ENCODE measurements around the gene C5orf58. TPM values are rescaled to one million over a fixed set of nuclear protein-coding genes. Genes with fewer than 3 reads are reported as not detected.

C5orf58 gene
- total and polyA plus RNA-seq, 11 donors: not detected

- no peak for TF ChIP-seq POLR2A (IDR thresholded peaks at IDR 0.05)
- TF ChIP-seq, protein P1, sequence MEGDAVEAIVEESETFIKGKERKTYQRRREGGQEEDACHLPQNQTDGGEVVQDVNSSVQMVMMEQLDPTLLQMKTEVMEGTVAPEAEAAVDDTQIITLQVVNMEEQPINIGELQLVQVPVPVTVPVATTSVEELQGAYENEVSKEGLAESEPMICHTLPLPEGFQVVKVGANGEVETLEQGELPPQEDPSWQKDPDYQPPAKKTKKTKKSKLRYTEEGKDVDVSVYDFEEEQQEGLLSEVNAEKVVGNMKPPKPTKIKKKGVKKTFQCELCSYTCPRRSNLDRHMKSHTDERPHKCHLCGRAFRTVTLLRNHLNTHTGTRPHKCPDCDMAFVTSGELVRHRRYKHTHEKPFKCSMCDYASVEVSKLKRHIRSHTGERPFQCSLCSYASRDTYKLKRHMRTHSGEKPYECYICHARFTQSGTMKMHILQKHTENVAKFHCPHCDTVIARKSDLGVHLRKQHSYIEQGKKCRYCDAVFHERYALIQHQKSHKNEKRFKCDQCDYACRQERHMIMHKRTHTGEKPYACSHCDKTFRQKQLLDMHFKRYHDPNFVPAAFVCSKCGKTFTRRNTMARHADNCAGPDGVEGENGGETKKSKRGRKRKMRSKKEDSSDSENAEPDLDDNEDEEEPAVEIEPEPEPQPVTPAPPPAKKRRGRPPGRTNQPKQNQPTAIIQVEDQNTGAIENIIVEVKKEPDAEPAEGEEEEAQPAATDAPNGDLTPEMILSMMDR (IDR thresholded peaks at IDR 0.05): no peak
- Histone ChIP-seq H3K4me3 (no peak overlapping the region), H3K27ac (peak overlapping the region in 10 of 12 donors; percentile 34 to 87 (median 61)), H3K36me3 (peaks cover 0 to 88% (median 0%) of the 10 kb centered on the region in 9 donors), H3K27me3 (no peaks in the 10 kb centered on the region), H3K4me1 (peaks cover 0 to 90% (median 10%) of the 10 kb centered on the region in 12 donors), H3K9me3 (peaks cover 0 to 24% (median 0%) of the 10 kb centered on the region in 12 donors)
- no peak for ATAC-seq
- intact Hi-C loops (cut with DNase I): no loop called here
- 67 to 79% (median 69%) methylated on average over 2 of the region's 2 CpGs for WGBS, 4 donors
- no peak for DNase-seq
These were observed 55.4 kb downstream of the C5orf58 start for GRCh38 chr5:170288151-170288550.

- Histone ChIP-seq H3K27ac (peak overlapping the region in 9 of 12 donors; percentile 34 to 87 (median 56)), H3K9me3 (peaks cover 0 to 20% (median 0%) of the 10 kb centered on the region in 12 donors), H3K36me3 (peaks cover 0 to 89% (median 0%) of the 10 kb centered on the region in 9 donors), H3K27me3 (no peaks in the 10 kb centered on the region), H3K4me1 (peaks cover 0 to 89% (median 10%) of the 10 kb centered on the region in 12 donors), H3K4me3 (no peak overlapping the region)
- no peak for TF ChIP-seq POLR2A (IDR thresholded peaks at IDR 0.05)
- TF ChIP-seq, protein P1 (IDR thresholded peaks at IDR 0.05): no peak
- no peak for ATAC-seq
- intact Hi-C loops (cut with DNase I): no loop called here
- DNase-seq: no peak
- WGBS, 4 donors: 57 to 61% (median 59%) methylated on average over 3 of the region's 3 CpGs
These were observed 55.8 kb downstream of the C5orf58 start for GRCh38 chr5:170288551-170288950.

GRCh38 chr5:170289121-170289520 lies 56.3 kb downstream of the C5orf58 start:
- H3K9me3 ChIP-seq: peaks cover 0 to 14% (median 0%) of the 10 kb centered on the region in 12 donors
- no peak for TF ChIP-seq POLR2A (IDR thresholded peaks at IDR 0.05)
- TF ChIP-seq, protein P1 (IDR thresholded peaks at IDR 0.05): no peak
- no peaks in the 10 kb centered on the region for H3K27me3 ChIP-seq
- H3K36me3 ChIP-seq: peaks cover 0 to 89% (median 0%) of the 10 kb centered on the region in 9 donors
- peak overlapping the region in 9 of 12 donors; percentile 39 to 87 (median 66) for H3K27ac ChIP-seq
- ATAC-seq (no peak), DNase-seq (no peak)
- WGBS, 4 donors: 63 to 92% (median 91%) methylated on average over 3 of the region's 3 CpGs
- H3K4me1 ChIP-seq: peaks cover 0 to 89% (median 10%) of the 10 kb centered on the region in 12 donors
- no peak overlapping the region for H3K4me3 ChIP-seq
- intact Hi-C loops (cut with DNase I): no loop called here

DNA sequence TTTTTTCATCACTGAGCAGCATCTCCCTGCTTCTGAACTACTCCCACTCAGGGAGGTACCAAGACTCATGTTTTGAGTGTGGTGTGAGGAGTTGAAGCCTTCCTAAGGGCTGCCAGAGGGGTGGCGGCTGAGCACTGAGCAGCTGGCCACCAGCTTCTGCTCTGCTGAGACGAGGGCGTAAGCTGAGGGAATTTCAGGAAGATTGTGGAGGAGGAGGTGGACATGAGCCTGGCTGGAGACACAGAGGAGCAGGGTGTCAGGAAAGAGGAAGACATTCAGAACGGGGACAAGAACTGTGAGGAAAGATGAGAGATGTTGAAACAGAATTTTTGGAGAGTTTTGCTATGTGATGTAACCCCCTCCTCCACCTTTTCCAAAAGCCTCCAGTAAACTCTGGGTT lies 57.0 kb downstream of the C5orf58 start:
- WGBS, 4 donors: 47 to 75% (median 65%) methylated on average over 4 of the region's 4 CpGs
- DNase-seq: peak in 4 of 5 donors; percentile 39 to 76 (median 57)
- TF ChIP-seq, protein P1 (IDR thresholded peaks at IDR 0.05): no peak
- no peak for TF ChIP-seq POLR2A (IDR thresholded peaks at IDR 0.05)
- H3K27me3 ChIP-seq: no peaks in the 10 kb centered on the region
- peak; percentile 41 to 90 (median 82) for ATAC-seq
- peak overlapping the region in 1 of 12 donors; percentile 16 for H3K4me3 ChIP-seq
- peaks cover 0 to 89% (median 0%) of the 10 kb centered on the region in 9 donors for H3K36me3 ChIP-seq
- intact Hi-C loops (cut with DNase I): no loop called here
- peaks cover 0 to 8% (median 0%) of the 10 kb centered on the region in 12 donors for H3K9me3 ChIP-seq
- H3K27ac ChIP-seq: peak overlapping the region in 6 of 12 donors; percentile 41 to 87 (median 58)
- peaks cover 0 to 94% (median 10%) of the 10 kb centered on the region in 12 donors for H3K4me1 ChIP-seq

All from heart left ventricle (tissue), 16 donors.